HepG2 (cell line): ENCODE data around the gene TUBGCP5. TPM values are rescaled to one million over a fixed set of nuclear protein-coding genes. Genes with fewer than 3 reads are reported as not detected.

Experiments used
- CEBPB ChIP-seq: IDR thresholded peaks from 2 replicates; pipeline ENCODE4 v1.6.1; 2011; ENCODE audit warnings: low read depth, low read length, improper control_type of control experiment, borderline replicate concordance
- HNRNPUL1 ChIP-seq: fragments of 200-400 bp; formaldehyde crosslinking; IDR thresholded peaks from 2 replicates; pipeline ENCODE4 v1.6.1; 2017; ENCODE audit warnings: low read depth, mild to moderate bottlenecking, low read length, moderate library complexity
- IRF2 ChIP-seq: IDR thresholded peaks from 2 replicates; pipeline ENCODE4 v1.6.1; 2018; ENCODE audit warnings: missing genetic modification reagents, missing compliant biosample characterization
- JUND ChIP-seq: sonication (generic); formaldehyde crosslinking; IDR thresholded peaks from 2 replicates; pipeline ENCODE4 v1.8.0; 2022; ENCODE audit warnings: mild to moderate bottlenecking, missing genetic modification reagents
- MEIS1 ChIP-seq: sonication (generic); formaldehyde crosslinking; IDR thresholded peaks from 2 replicates; pipeline ENCODE4 v1.9.0; 2021; ENCODE audit warnings: mild to moderate bottlenecking, missing genetic modification reagents, moderate library complexity, borderline replicate concordance
- NFE2 ChIP-seq: sonication (generic); formaldehyde crosslinking; IDR thresholded peaks from 2 replicates; pipeline ENCODE4 v1.4.0; 2020; ENCODE audit warnings: missing genetic modification reagents
- NFYC ChIP-seq: IDR thresholded peaks from 2 replicates; pipeline ENCODE4 v1.6.1; 2016; ENCODE audit warnings: missing genetic modification reagents, missing compliant biosample characterization
- RELA ChIP-seq: sonication (generic); formaldehyde crosslinking; IDR thresholded peaks from 2 replicates; pipeline ENCODE4 v1.4.0; 2020; ENCODE audit warnings: missing genetic modification reagents
- RFX3 ChIP-seq: IDR thresholded peaks from 2 replicates; pipeline ENCODE4 v1.6.1; 2016; ENCODE audit warnings: missing biosample characterization, missing genetic modification reagents
- SRY ChIP-seq: sonication (generic); formaldehyde crosslinking; IDR thresholded peaks from 2 replicates; pipeline ENCODE4 v1.8.0; 2022; ENCODE audit warnings: mild to moderate bottlenecking, missing genetic modification reagents
- ZNF274 ChIP-seq: sonication (generic); formaldehyde crosslinking; IDR thresholded peaks from 2 replicates; pipeline ENCODE4 v1.5.1; 2020; ENCODE audit warnings: mild to moderate bottlenecking, missing genetic modification reagents
- ZNF367 ChIP-seq: sonication (generic); formaldehyde crosslinking; IDR thresholded peaks from 2 replicates; pipeline ENCODE4 v1.4.0; 2020; ENCODE audit warnings: missing genetic modification reagents, borderline replicate concordance
- polyA plus RNA-seq, 8 experiments: library from polyadenylated mRNA; depleted of rRNA in 3 of 8; stranded (reverse) in 7 of 8; unstranded in 1 of 8; fragments of >200 nt; fragmentation: Illumina TruSeq in 4 of 8; extraction: Trizol in 4 of 8; gene quantifications; 2 replicates each; pipeline versions ENCODE4 v1.2.1 to v1.2.3, GENCODE V29; 2011 to 2016; ENCODE audit warnings: low read depth in 4 of 8, missing spikeins in 1 of 8, mixed read lengths in 1 of 8; ENCODE audit not compliant: insufficient read depth in 1 of 8
- total RNA-seq, 5 experiments: library from RNA; depleted of rRNA; stranded (reverse); fragments of >200 nt; fragmentation: Illumina TruSeq; extraction: Trizol; gene quantifications; 2 replicates each; pipeline ENCODE4 v1.2.3, GENCODE V29; 2016; ENCODE audit warnings: low read depth in 1 of 5
- TF ChIP-seq, protein P1 (sequence below): sonication (generic); formaldehyde crosslinking; IDR thresholded peaks from 2 replicates; pipeline ENCODE4 v1.5.1; 2020; ENCODE audit warnings: mild to moderate bottlenecking, missing genetic modification reagents
- TF ChIP-seq, protein P2 (sequence below): sonication (generic); formaldehyde crosslinking; IDR thresholded peaks from 2 replicates; pipeline ENCODE4 v1.5.0; 2020; ENCODE audit warnings: mild to moderate bottlenecking, low read depth, missing genetic modification reagents, borderline replicate concordance
- TF ChIP-seq, protein P3 (sequence below): sonication (generic); formaldehyde crosslinking; IDR thresholded peaks from 2 replicates; pipeline ENCODE4 v1.8.1; 2022; ENCODE audit warnings: low read depth, mild to moderate bottlenecking, missing genetic modification reagents
- TF ChIP-seq, protein P4 (sequence below): sonication (generic); formaldehyde crosslinking; IDR thresholded peaks from 2 replicates; pipeline ENCODE4 v1.9.0; 2021; ENCODE audit warnings: missing genetic modification reagents, mild to moderate bottlenecking, borderline replicate concordance
- TF ChIP-seq, protein P5 (sequence below): sonication (generic); formaldehyde crosslinking; IDR thresholded peaks from 2 replicates; pipeline ENCODE4 v1.4.0; 2020; ENCODE audit warnings: missing genetic modification reagents
- TF ChIP-seq, protein P6 (sequence below): sonication (generic); IDR thresholded peaks from 2 replicates; pipeline ENCODE4 v1.6.1; 2016; ENCODE audit warnings: low read depth, borderline replicate concordance

TUBGCP5 gene
- total and polyA plus RNA-seq, 2 of the 13 experiments (the other 11 are each of a cell fraction or from before 2014, with no cell fraction given): 7.2 to 25.0 TPM

DNA sequence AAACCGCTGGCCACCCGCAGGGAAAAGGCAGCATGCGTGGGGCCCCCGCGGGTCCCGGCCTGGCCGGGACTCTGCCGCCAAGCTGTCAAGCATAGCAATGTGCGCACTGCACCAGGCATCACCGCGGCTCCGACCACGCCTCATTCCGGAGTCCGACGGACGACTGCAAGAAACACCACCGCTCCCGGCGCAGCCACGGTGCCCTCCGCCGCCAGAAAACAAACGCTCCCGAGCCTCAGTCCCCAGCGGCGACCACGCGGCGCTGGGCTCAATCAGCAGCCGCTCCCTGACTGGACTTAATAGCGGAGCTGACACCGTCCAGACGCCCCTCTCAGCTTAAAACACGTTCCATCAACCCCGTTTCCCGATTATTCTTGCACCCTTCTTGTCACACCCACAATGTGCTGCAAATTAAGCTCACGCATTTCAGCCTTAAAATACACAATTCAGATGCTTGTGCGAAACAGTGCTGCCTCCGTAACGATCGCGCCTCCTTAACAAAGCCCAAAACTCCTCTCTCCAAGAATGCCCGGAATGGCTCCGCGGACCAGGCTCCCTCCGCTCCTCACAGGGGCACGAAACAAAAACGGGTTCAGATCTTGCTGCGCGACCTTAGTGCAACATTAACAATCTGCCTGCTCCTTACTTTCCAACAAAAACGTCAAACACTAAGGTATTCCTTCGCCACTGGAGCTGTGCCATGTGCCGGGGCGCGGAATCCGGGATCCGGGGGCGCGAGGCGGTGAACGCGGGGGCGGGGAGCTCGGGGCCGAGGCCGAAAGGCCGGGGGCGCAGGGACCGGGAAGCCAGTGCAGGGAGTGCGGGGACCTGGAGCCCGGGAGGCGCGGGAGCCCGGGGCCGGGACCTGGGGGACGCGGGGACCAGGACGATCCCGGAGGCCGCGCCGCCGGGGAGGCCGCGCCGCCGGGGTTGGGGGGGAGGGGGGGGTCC is 59.9 kb downstream of the TUBGCP5 start (continued):
- TF ChIP-seq, protein P1, sequence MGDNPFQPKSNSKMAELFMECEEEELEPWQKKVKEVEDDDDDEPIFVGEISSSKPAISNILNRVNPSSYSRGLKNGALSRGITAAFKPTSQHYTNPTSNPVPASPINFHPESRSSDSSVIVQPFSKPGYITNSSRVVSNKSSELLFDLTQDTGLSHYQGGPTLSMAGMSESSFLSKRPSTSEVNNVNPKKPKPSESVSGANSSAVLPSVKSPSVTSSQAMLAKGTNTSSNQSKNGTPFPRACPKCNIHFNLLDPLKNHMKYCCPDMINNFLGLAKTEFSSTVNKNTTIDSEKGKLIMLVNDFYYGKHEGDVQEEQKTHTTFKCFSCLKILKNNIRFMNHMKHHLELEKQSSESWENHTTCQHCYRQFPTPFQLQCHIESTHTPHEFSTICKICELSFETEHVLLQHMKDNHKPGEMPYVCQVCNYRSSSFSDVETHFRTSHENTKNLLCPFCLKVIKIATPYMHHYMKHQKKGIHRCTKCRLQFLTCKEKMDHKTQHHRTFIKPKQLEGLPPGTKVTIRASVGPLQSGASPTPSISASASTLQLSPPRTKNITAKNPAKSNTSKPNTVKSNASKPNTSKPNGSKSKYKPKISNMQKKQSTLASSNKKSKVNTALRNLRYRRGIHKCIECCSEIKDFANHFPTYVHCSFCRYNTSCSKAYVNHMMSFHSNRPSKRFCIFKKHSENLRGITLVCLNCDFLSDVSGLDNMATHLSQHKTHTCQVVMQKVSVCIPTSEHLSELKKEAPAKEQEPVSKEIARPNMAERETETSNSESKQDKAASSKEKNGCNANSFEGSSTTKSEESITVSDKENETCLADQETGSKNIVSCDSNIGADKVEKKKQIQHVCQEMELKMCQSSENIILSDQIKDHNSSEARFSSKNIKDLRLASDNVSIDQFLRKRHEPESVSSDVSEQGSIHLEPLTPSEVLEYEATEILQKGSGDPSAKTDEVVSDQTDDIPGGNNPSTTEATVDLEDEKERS: no peak
- TF ChIP-seq, protein P2, sequence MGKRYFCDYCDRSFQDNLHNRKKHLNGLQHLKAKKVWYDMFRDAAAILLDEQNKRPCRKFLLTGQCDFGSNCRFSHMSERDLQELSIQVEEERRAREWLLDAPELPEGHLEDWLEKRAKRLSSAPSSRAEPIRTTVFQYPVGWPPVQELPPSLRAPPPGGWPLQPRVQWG (CRISPR knock-in tag): no peak
- TF ChIP-seq NFE2 (no peak), CEBPB (no peak), RELA (CRISPR knock-in tag) (no peak), RFX3 (CRISPR knock-in tag) (no peak), NFYC (CRISPR knock-in tag) (no peak), JUND (CRISPR knock-in tag) (no peak), IRF2 (CRISPR knock-in tag) (no peak), HNRNPUL1 (no peak), SRY (CRISPR knock-in tag) (0 out of 2 replicates have a peak, but pooled peaks have one; percentile 40), ZNF367 (CRISPR knock-in tag) (no peak), MEIS1 (CRISPR knock-in tag) (no peak), ZNF274 (CRISPR knock-in tag) (no peak)
- TF ChIP-seq, protein P3, sequence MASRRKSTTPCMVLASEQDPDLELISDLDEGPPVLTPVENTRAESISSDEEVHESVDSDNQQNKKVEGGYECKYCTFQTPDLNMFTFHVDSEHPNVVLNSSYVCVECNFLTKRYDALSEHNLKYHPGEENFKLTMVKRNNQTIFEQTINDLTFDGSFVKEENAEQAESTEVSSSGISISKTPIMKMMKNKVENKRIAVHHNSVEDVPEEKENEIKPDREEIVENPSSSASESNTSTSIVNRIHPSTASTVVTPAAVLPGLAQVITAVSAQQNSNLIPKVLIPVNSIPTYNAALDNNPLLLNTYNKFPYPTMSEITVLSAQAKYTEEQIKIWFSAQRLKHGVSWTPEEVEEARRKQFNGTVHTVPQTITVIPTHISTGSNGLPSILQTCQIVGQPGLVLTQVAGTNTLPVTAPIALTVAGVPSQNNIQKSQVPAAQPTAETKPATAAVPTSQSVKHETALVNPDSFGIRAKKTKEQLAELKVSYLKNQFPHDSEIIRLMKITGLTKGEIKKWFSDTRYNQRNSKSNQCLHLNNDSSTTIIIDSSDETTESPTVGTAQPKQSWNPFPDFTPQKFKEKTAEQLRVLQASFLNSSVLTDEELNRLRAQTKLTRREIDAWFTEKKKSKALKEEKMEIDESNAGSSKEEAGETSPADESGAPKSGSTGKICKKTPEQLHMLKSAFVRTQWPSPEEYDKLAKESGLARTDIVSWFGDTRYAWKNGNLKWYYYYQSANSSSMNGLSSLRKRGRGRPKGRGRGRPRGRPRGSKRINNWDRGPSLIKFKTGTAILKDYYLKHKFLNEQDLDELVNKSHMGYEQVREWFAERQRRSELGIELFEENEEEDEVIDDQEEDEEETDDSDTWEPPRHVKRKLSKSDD (CRISPR knock-in tag): no peak
- TF ChIP-seq, protein P4, sequence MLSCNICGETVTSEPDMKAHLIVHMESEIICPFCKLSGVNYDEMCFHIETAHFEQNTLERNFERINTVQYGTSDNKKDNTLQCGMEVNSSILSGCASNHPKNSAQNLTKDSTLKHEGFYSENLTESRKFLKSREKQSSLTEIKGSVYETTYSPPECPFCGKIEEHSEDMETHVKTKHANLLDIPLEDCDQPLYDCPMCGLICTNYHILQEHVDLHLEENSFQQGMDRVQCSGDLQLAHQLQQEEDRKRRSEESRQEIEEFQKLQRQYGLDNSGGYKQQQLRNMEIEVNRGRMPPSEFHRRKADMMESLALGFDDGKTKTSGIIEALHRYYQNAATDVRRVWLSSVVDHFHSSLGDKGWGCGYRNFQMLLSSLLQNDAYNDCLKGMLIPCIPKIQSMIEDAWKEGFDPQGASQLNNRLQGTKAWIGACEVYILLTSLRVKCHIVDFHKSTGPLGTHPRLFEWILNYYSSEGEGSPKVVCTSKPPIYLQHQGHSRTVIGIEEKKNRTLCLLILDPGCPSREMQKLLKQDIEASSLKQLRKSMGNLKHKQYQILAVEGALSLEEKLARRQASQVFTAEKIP (CRISPR knock-in tag): no peak
- TF ChIP-seq, protein P5, sequence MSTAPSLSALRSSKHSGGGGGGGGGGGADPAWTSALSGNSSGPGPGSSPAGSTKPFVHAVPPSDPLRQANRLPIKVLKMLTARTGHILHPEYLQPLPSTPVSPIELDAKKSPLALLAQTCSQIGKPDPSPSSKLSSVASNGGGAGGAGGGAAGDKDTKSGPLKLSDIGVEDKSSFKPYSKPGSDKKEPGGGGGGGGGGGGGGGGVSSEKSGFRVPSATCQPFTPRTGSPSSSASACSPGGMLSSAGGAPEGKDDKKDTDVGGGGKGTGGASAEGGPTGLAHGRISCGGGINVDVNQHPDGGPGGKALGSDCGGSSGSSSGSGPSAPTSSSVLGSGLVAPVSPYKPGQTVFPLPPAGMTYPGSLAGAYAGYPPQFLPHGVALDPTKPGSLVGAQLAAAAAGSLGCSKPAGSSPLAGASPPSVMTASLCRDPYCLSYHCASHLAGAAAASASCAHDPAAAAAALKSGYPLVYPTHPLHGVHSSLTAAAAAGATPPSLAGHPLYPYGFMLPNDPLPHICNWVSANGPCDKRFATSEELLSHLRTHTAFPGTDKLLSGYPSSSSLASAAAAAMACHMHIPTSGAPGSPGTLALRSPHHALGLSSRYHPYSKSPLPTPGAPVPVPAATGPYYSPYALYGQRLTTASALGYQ (CRISPR knock-in tag): no peak
- TF ChIP-seq, protein P6, sequence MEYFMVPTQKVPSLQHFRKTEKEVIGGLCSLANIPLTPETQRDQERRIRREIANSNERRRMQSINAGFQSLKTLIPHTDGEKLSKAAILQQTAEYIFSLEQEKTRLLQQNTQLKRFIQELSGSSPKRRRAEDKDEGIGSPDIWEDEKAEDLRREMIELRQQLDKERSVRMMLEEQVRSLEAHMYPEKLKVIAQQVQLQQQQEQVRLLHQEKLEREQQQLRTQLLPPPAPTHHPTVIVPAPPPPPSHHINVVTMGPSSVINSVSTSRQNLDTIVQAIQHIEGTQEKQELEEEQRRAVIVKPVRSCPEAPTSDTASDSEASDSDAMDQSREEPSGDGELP: no peak
